SHP77 treated with DMSO at 0.1 percent for 48 hours (cell line): ENCODE results near the gene NUTM2E.
"Not testable (repeated sequence)": the region's sequence is repeated elsewhere in the genome, so short reads cannot be mapped to it uniquely, and the experiment has no call there.

Experiments
- DNase-seq: peaks from one replicate; lab custom pipeline; 2025; lab: John Stamatoyannopoulos, UW

Gene NUTM2E, protein sequence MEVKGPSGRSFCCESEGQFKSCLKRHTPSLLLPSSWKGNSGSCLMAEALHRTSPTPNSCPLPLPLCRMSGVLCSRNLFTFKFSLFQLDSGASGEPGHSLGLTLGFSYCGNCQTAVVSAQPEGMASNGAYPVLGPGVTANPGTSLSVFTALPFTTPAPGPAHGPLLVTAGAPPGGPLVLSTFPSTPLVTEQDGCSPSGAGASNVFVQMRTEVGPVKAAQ (N-terminal part only)

DNA sequence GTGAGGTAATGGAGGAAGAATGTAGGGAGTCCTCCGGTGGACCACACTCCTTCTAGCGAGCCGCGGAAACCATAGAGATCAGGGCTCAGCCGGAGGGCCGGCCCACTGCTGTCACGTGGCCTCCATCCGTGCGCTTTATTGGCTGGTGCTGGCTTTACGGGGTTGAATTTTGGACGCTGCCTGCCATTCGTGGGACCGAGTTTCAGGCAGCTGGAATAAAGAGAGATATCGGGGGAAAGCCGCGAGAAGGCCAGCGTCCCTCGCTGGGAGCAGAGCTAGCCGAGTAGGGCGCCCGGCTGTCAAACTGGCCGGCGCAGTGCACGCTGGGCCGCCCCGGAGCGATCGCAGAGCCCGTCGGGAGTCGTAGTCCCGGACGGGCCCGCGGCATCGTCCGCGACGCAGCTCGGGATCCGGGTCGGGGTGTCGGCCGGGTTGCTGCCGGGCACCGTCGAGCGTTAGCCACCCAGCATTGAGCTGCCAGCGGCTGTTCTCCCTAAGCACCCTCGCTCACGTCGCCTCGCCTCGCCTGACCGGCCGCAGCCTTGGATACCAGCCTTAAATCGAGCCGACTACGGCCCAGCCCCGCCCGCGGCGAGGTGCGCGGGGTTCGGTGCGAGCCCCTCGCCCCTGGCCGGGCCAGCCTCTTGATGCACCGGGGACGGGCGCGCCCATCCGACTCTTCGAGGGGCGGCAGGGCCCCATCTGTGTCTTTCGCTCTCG is at the start of gene NUTM2E:
Gene NUTM2E, plus strand, starts transcription at position 244 of the 720 bp plus-strand sequence. CDS start 15,002 bp downstream, outside the sequence.
- not testable (repeated sequence) for DNase-seq

DNA sequence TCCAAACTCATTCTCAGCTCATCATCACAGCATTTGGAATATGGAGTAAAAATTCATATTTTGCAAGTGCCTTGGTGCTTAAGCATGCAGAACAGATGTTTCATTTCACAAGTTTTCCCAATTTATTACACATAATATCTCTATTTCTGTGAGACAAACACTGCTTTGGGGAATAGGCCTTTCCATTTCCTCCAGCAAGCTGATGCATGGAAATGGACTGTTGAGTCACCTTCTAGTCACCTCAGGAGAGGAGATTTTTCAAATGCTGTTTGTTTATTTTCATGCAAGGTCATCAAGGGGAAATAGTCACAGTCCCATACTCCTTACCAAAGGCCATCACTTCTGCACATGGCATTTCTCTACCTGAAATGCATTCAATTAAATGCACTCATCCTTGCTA is 48.5 kb upstream of the NUTM2E start:
- DNase-seq, result not testable (repeated sequence)

DNA sequence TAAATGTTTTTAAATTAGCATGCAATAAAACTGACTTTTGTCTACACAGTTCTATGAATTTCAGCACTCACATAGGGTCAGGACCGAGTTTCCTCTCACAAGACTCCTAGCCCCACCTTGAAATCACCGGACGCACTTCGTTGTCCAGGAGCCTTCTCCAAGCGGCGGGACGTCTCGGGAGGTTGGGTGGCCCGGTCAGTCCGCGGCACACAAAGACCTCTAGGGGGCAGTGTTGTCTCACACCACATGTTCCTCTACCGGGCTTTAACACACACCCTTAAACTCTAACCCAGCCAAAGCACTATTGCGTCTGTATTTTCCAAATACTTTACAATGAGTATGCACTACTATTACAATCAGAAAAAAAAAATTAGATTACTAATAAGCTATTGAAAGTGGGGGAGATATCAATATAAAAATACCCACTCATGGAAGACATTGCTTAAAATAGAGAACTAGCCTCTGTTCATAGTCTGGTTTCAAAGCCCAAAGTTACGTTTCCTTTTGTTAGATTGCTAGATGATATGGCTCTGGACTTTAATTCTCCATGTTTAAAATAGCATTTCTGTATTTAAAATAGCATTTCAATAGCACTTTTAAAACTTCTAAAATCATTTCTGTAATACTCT is 47.1 kb upstream of the NUTM2E start:
- DNase-seq, result not testable (repeated sequence)

DNA sequence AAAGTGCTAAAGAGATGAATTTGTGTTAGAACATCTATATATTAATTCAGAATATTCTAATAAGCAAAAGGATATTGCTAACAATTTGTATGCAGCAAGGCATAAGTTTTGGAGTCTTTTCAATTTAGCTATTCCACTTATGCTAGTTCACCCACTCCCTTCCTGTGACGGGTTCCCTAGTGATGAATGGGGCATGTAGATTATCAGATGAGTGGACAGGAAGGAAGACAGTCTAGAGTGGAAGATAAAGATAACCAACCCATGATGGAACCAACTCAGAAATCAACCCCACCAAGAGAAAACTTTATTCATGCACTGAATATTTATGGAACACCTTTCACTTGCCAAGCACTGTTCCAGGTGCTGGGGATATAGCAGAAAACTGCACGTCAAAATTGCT is 46.5 kb upstream of the NUTM2E start:
- not testable (repeated sequence) for DNase-seq

DNA sequence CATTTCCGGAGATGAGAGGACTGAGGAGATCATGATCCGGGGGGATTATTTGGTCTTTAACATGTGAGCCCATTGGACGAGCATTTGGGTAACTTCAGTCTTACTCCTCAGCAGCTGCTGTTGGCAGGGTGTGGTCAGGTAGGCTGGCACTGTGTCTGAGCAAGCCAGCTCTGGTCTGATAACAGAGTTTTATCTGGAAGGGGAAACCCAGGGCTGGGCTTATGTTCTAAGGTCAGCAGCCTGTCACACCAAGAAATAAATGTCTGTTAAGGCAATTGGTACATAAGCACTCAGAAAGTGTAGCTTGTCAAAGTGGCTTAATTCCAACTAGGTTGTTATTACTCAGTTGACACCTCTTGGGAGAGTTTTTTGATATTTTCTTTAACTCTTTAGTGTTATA is 45.0 kb upstream of the NUTM2E start:
- DNase-seq, result not testable (repeated sequence)

DNA sequence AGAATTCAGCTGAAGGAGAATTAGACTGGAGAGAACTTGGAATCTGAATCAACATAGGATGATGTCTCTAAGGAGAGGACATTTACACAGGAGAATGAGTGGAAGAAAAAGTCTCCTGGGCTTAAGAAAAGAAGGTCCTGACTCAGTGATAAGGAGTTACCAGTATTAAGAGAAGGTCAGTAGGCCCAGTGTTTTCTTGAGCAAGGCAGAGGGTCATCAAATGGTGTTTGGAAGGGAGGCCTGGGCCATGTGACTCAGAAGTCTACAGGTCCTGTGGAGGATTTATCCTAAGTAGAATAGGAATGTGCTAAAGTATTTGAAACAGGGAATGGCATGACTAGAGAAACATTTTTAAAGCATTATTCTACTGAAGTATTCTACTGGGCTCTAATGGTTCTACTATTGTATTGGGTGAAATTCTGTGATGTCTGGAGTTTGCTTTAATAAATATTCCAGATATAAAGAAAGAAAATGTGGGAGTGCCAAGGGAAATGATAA is 39.0 kb upstream of the NUTM2E start:
- DNase-seq, result not testable (repeated sequence)

DNA sequence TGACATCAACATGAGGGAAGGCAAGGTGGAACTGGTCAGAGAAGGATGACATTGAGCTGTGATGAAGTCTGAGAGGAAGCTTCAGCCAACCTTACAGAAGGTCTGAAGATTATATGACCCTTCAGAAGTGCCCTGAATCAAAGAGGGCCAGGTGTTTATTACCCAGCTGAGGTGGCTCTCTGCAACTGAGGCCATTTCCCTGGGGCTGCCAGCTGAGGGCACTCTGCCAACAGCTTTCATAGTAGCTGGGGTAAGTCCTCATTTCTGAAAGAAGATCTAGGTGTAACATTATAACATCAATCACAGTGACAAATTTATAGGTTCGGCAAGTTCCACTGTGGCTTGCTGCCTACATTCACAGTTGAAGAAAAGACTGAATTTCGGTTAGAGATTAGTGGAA is 37.2 kb upstream of the NUTM2E start:
- DNase-seq, result not testable (repeated sequence)

DNA sequence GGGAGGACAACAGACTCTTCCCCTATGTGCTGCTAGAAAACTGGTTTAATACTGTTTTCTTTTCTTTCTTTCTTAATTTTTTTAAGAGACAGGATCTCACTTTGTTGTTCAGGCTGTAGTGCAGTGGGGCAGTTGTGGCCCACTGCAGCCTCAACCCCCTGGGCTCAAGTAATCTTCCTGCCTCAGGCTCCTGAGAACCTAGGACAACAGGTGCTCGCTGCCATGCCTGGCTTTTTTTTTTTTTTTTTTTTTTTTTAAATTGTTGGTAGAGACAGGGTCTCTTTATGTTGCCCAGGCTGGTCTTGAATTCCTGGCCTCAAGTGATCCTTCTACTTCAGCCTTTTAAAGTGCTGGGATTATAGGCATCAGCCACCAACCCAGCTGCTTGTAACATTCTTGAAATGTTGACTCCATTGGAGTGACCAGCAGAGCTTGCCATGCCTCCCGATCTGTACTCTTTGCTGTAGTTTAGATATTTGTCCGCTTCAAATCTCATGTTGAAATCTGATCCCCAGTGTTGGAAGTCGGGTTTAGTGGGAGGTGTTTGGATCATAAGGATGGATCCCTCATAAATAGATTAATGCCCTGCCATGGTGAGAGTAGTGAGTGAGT is 34.5 kb upstream of the NUTM2E start:
- DNase-seq, result not testable (repeated sequence)

DNA sequence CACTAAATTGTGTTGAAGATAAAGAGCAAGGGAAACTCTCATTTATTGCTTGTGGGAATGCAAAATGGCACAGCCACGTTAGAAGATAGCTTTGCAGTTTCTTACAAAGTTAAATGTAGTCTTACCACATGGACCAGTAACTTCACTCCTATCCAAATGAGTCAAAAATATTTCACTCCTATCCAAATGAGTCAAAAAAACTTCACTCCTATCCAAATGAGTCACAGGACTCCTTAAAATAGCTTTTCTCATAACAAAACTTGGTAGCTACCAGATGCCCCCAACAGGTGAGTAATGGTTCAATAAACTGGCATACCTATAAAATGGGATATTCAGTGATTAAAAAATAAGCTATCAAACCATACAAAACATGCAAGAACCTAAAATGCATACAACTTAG is 27.2 kb upstream of the NUTM2E start:
- DNase-seq, result not testable (repeated sequence)

DNA sequence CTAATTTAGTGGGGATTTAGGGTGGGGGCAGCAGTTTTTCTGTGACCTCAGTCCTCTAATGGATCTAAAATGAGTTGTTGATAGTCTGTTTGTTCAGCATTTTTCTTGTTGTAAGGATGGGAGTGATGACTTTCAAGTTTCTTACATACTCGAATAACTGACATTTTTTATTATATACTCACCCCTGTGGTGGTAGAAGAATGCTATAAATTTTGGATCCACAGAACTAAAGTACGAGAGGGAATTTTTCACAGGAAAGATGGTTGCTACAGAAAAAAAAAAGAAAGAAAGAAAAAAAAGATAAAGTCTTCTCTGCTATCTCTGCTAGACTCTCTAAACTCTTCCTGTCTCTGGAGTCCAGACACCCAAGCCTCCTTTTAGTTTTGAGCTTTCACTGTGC is 20.7 kb upstream of the NUTM2E start:
- DNase-seq, result not testable (repeated sequence)

DNA sequence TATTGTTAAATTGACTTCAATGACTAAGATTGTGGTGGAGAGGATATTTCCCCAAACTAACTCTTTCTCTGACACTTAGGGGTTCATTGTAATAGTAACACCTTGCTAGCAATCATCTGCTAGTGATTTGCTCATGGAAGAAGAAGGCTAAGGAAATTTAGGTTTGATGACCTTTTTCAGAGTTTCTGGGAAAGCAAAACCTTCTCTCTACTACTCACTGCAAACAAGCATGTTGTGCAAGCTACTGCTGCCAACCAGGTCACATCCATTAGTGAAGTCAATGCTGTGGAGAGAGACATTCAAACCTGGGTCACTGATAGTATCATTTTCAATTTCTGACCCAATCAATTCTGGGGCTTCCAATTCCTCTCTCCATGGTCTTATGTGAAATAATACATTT is 14.6 kb upstream of the NUTM2E start:
- DNase-seq, result not testable (repeated sequence)

DNA sequence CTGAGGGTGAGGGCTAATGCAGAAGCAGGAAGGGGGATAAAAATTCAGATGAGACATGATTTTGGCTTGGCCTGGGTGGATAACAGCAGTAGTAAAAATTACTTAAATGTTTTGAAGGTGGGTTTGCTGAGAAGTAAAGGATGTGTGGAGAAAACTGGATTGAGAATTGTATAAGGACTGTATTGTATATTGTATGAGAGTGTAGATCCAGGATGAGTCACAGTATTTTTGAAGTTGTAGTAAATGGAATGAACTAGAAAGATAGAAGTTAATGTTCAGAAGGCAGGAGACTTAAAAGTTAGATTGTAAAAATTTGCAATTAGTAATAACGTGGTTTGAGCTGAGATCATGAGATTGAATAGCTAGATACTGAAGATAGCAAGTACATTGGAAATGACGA is 10.2 kb upstream of the NUTM2E start:
- DNase-seq, result not testable (repeated sequence)

DNA sequence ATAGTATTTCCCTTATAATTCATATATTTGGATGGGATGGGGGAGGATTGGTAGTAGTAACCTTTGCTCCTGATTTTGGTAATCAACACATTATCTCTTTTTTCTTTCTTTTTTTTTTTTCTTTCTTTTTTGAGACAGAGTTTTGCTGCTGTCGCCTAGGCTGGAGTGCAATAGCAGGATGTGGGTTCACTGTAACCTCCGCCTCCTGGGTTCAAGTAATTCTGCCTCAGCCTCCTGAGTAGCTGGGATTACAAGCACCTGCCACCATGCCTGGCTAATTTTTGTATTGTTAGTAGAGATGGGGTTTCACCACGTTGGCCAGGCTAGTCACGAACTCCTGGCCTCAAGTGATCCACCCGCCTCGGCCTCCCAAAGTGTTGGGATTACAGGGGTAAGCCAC is 3.2 kb upstream of the NUTM2E start:
- DNase-seq, result not testable (repeated sequence)

DNA sequence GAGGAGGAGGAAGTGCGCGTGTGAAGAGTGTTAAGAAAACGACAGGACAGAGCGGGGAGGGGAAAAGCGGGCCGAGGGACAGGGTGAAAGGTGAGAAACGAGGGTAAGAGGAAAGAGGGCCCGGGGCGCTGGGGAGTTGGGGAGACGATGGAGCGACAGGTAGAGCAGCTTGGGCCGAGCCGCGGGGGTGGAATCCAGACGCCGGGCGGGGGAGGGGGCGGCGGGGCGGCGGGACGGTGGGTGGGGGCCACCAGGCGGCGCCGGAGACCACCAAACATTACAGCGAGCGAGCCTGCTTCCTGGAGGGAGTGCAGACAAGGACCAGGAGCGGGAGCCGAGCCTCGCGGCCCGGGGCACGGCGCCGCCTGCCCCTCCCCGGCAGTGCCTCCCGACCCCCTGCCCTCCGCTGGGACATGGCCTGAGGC is 940 bp upstream of the NUTM2E start:
- not testable (repeated sequence) for DNase-seq

DNA sequence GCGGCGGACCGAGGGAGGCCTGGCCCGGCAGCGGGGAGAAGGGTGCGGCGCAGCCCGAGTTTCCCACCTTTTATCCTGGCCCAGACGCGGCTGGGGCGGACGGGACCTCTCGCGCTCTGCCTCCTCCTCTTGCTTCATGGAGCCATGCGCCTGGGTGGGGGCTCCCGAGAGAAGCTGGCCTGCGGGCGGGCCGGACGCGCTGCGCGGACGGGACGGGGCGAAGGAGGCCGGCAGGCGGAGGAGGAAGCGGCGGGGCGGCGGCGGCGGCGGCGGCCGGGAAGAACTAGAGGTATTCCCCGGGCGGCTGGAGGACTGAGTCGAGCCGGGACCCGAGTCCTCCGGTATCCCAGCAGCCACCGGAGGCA is 426 bp upstream of the NUTM2E start:
- DNase-seq, result not testable (repeated sequence)

DNA sequence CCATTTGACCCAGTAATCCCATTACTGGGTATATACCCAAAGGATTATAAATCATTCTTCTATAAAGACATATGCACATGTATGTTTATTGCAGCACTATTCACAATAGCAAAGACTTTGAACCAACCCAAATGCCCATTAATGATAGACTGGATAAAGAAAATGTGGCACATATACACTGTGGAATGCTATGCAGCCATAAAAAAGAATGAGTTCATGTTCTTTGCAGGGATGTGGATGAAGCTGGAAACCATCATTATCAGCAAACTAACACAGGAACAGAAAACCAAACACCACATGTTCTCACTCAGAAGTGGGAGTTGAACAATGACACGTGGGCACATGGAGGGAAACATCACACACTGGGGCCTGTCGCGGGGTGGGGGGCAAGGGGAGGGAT is 7.3 kb downstream of the NUTM2E start:
- not testable (repeated sequence) for DNase-seq

DNA sequence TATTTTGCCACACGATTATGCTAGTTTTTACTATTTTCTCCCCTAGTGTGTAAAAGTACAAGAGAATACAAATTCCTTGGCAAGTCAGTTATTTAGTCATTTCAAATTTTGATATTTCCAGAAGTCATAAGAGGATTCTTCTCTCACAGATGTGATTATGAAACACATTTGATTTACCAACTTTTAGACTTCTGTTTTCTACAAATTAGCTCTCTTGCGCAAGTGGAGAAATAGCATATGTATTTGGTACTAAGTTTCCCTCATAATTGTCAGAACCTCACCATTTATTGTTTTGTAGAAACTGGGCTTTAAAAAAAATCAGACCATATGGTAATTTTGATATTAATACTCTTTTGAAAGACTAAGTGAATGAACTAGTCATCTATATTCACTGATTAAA is 9.4 kb downstream of the NUTM2E start:
- not testable (repeated sequence) for DNase-seq

DNA sequence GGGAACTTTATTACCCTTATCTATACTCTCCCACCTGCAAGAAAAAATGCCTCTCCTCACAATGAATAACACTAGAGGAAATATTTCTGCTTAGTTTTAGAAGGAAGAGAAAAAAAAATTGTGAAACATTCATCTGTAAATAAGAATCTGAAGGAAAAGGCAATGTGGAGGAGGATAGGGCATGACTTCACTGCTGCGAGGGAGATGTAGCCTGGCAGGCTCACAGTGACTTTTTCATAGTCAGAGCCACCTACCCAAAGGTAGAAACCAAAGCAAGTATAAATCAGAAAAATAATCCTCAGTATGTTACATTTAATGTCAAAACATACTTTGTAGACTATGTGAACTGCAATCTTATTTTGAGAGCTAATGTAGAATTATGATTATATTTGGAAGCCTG is 10.4 kb downstream of the NUTM2E start:
- not testable (repeated sequence) for DNase-seq

DNA sequence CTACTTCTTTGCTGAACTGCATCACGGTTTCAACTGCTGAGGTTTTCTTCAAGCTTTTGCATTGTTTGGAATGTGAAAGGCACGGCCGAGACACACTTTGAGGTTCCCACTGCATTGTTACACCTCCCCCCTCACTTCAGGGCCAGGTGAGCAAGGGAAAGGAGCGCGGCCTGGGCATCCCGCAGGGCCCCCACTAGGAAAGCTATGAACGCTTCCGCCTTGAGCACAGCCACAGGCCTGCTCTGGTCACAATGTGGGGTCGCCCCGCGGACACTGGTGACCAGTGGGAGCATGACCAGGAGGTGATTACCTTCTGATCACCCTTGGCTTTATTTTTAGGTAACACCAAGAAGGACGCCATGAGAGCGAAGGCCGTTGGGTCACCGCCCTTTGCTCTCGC is 11.9 kb downstream of the NUTM2E start:
- DNase-seq, result not testable (repeated sequence)

DNA sequence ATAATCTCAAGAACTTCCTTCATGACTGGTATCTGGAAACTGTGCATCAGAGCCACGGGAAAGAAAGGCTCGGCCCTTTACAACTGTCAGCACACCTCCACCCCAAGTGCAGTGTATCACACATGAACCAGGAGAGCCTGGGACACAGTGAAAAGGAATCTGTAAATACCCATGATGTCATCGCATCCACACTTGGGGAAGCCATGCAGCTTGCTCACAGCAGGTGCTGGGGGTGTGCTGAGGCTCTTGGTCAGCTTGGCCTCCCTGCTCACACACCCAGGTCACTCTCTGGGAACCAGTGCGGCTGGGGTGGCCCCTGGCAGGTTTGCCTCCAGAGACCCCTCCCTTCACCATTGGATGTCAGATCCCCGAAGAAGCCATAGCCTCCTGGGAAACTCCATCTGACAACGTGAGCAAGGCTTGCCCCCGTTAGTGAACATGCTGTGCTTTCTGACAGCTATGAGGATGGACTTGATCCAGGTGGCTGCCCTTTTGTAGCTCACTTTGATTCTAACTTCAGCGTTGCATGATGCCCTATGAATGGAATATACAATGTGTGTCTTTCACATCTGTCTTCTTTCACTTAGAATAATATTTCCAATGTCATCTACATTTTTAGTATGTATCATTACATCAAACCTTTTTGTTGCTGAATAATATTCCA is 26.8 kb downstream of the NUTM2E start:
- not testable (repeated sequence) for DNase-seq

DNA sequence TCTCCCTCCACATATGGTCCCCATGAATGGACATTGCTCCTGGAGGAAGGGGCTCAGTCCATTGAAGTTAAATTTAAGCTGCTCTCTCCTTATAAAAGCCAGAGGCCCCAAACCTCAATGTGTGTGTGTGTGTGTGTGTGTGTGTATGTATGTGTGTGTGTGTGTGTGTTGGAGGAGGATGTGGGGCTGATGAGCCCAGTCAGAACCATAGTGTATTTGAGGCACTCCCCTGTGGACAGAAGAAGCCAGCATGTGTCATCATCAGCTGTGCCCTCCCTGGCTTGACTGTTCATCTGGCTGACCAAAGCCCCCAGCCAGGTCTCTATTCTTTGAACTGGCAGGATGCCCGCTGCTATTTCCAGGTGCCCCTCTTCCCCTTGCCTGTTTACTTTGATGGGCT is 35.7 kb downstream of the NUTM2E start:
- not testable (repeated sequence) for DNase-seq

DNA sequence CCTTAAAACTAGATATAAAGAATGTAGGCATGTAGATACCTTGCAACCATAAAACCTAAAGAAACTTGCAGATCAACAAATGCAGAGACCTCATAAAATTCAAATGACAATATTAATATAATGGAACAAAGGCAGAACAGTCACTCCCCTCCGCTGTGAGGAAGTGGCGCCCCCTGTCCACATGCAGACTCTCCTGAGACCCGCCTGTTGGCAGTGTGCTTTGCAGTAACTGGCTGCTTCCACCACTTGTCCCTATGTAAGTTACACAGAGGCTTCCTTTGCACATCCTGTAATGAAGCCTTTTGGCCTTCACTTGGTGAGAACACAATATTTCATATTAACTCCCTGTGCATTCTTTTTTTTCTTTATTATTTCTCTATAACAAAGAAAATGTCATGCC is 36.3 kb downstream of the NUTM2E start:
- not testable (repeated sequence) for DNase-seq
